Gastrocnemius medialis (tissue), 4 donors: ENCODE measurements around the gene BBS9. TPM values are rescaled to one million over a fixed set of nuclear protein-coding genes. Genes with fewer than 3 reads are reported as not detected.

ENCODE experiments used
- ATAC-seq, 2 donors: fragments of 150-250 bp; one replicate each; pipeline ENCODE4 v1.9.1; 2016
- DNase-seq, 2 donors: peaks; one replicate each; pipeline ENCODE4 v3.0.0-alpha.2; 2019
- H3K27ac ChIP-seq, 4 donors: fragments of 200-600 bp; sonication (generic); 1 replicate in 1 of 4; 2 replicates in 3 of 4; pipeline ENCODE4 v1.5.1; 2016 to 2018; ENCODE audit warnings: mild to moderate bottlenecking in 2 of 4, moderate library complexity in 1 of 4
- H3K27me3 ChIP-seq, 3 donors: fragments of 200-600 bp; sonication (generic) in 2 of 3; 1 replicate in 1 of 3; 2 replicates in 2 of 3; pipeline versions ENCODE4 v1.5.1 to v1.6.0; 2016 to 2019; ENCODE audit warnings: mild to moderate bottlenecking in 1 of 3, moderate library complexity in 1 of 3
- H3K36me3 ChIP-seq, 2 donors: fragments of 200-600 bp; sonication (generic) in 1 of 2; one replicate each; pipeline ENCODE4 v1.5.1; 2017 to 2018
- H3K4me1 ChIP-seq, 2 donors: fragments of 200-600 bp; sonication (generic) in 1 of 2; one replicate each; pipeline ENCODE4 v1.5.1; 2016 to 2017; ENCODE audit warnings: mild to moderate bottlenecking in 2 of 2
- H3K4me3 ChIP-seq, 4 donors: fragments of 200-600 bp; sonication (generic) in 3 of 4; 1 replicate in 1 of 4; 2 replicates in 3 of 4; pipeline ENCODE4 v1.5.1; 2016 to 2019; ENCODE audit warnings: mild to moderate bottlenecking in 2 of 4
- H3K9me3 ChIP-seq, 3 donors: fragments of 200-600 bp; sonication (generic) in 2 of 3; 1 replicate in 1 of 3; 2 replicates in 2 of 3; pipeline ENCODE4 v1.5.1; 2016 to 2019
- POLR2A ChIP-seq, 2 donors: fragments of 450-650 bp; IDR thresholded peaks; one replicate each; pipeline ENCODE4 v1.6.1; 2017; ENCODE audit warnings: antibody characterized with exemption in 2 of 2, mild to moderate bottlenecking in 2 of 2, moderate library complexity in 2 of 2
- in situ Hi-C, 4 donors: fragments of 200-750 bp; cut with MboI; loops; one replicate each; pipeline versions ENCODE4 v1.15.0 to v1.8.0; 2017; ENCODE audit warnings: low sequenced_read_pairs in 4 of 4
- intact Hi-C: fragments of 100-400 bp; cut with DNase I; formaldehyde crosslinking; loops from one replicate; pipeline ENCODE4 v1.15.1; 2023; ENCODE audit warnings: low total_unique reads
- total RNA-seq, 4 donors: library from RNA; depleted of rRNA; stranded (reverse); fragments of >200 nt; gene quantifications; one replicate each; pipeline versions ENCODE4 v1.1.0 to v1.2.3, GENCODE V29; 2016
- TF ChIP-seq, protein P1 (sequence below), 5 experiments: fragments of 450-650 bp in 3 of 5; fragments of 200-600 bp in 2 of 5; sonication (generic) in 2 of 5; IDR thresholded peaks in 4 of 5; conservative IDR thresholded peaks in 1 of 5; 1 replicate in 4 of 5; 2 replicates in 1 of 5; pipeline ENCODE4 v1.5.1; 2016 to 2019; ENCODE audit warnings: antibody characterized with exemption in 5 of 5, mild to moderate bottlenecking in 3 of 5, moderate library complexity in 3 of 5

The BBS9 gene
- total RNA-seq, 4 donors from 2014 or later: 3.5 to 6.5 (median 5.4) TPM

DNA sequence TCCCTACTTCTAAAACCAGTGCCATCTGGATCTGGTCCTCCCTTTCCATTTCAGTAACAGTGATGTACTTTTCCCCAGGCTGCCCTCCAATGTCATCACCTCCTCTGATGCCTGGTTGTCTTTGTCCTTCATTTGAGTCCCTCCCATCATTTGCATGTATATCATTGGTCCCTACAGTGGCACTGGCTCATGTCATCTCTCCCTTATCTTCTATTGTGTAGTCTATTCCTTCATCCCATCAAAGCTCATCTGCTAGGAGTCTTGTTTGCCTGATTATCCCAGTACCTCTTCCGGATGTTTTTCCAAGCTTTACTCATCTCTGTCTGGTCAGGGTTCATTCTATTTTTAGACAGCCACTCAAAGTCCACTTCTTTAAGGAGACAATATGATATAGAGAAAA is 483.1 kb downstream of the BBS9 start:
- H3K4me3 ChIP-seq: no peak overlapping the region
- no peaks in the 10 kb centered on the region for H3K9me3 ChIP-seq
- H3K27me3 ChIP-seq: no peaks in the 10 kb centered on the region
- TF ChIP-seq, protein P1, sequence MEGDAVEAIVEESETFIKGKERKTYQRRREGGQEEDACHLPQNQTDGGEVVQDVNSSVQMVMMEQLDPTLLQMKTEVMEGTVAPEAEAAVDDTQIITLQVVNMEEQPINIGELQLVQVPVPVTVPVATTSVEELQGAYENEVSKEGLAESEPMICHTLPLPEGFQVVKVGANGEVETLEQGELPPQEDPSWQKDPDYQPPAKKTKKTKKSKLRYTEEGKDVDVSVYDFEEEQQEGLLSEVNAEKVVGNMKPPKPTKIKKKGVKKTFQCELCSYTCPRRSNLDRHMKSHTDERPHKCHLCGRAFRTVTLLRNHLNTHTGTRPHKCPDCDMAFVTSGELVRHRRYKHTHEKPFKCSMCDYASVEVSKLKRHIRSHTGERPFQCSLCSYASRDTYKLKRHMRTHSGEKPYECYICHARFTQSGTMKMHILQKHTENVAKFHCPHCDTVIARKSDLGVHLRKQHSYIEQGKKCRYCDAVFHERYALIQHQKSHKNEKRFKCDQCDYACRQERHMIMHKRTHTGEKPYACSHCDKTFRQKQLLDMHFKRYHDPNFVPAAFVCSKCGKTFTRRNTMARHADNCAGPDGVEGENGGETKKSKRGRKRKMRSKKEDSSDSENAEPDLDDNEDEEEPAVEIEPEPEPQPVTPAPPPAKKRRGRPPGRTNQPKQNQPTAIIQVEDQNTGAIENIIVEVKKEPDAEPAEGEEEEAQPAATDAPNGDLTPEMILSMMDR (IDR thresholded peaks at IDR 0.05 in 4 of 5, conservative IDR thresholded peaks at IDR 0.05 in 1 of 5): no peak
- TF ChIP-seq POLR2A (IDR thresholded peaks at IDR 0.05): no peak
- H3K4me1 ChIP-seq: no peaks in the 10 kb centered on the region
- in situ Hi-C loops (no loop called here), intact Hi-C loops (no loop called here)
- DNase-seq: no peak
- H3K27ac ChIP-seq: no peak overlapping the region
- no peak for ATAC-seq
- H3K36me3 ChIP-seq: no peaks in the 10 kb centered on the region

DNA sequence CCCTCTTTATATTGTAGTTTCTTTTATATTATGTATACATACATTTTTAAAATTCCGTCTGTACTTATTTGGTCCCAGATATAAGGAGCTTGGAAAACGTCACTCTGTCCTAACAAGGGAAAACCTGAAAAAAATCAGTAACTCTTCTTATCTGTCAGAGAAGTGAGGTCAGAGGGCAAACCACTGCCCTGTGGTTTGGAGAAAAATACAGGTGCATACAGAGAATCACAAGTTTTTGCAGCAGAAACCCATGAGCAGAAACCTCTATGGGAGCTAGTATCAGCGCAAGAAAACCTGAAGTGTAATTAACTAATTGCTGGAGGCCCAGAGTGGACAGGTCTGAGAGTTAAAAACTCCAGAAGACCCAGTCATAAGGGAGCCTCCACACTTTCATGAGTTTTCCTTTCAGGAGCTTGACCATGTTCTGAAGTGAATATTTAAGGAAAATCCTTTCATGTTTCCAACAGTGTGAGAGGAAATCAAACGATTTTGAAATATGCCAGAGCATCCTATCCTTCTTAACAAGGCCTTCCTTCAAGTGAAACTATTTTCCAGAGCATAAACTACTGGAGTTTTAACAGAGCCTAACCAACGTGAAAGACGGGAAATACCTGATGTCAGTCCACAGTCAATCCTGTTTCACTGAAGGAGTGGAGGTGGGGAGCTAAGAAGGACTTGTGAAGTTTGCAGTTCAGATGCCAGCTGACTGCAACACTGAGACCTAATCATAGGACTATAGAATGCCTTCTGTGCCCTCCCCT is 485.2 kb downstream of the BBS9 start:
- Histone ChIP-seq H3K4me1 (no peaks in the 10 kb centered on the region), H3K36me3 (no peaks in the 10 kb centered on the region), H3K4me3 (no peak overlapping the region), H3K27me3 (no peaks in the 10 kb centered on the region), H3K9me3 (no peaks in the 10 kb centered on the region), H3K27ac (no peak overlapping the region)
- intact Hi-C loops: no loop called here
- ATAC-seq (no peak), DNase-seq (no peak)
- in situ Hi-C loops: no loop called here
- TF ChIP-seq, protein P1 (IDR thresholded peaks at IDR 0.05 in 4 of 5, conservative IDR thresholded peaks at IDR 0.05 in 1 of 5): no peak
- TF ChIP-seq POLR2A (IDR thresholded peaks at IDR 0.05): no peak

DNA sequence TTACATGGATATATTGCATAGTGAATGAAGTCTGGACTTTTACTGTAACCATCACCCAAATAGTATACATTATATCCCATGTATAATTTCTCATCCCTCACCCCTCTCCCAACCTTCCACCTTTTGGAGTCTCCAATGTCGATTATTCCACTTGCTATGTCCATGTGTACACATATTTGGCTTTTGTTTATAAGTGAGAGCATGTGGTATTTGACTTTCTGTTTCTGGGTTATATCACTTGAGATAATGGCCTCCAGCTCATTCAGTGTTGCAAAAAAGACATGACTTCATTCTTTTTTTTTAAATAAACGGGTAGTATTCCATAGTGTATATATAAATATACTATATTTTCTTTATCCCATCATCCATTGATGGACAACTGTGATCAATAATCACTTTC is 487.4 kb downstream of the BBS9 start:
- H3K36me3 ChIP-seq: no peaks in the 10 kb centered on the region
- H3K27me3 ChIP-seq: no peaks in the 10 kb centered on the region
- no peaks in the 10 kb centered on the region for H3K9me3 ChIP-seq
- H3K27ac ChIP-seq: no peak overlapping the region
- intact Hi-C loops (no loop called here), in situ Hi-C loops (no loop called here)
- no peak overlapping the region for H3K4me3 ChIP-seq
- H3K4me1 ChIP-seq: no peaks in the 10 kb centered on the region
- DNase-seq (no peak), ATAC-seq (no peak)
- TF ChIP-seq, protein P1 (IDR thresholded peaks at IDR 0.05 in 4 of 5, conservative IDR thresholded peaks at IDR 0.05 in 1 of 5): no peak
- TF ChIP-seq POLR2A (IDR thresholded peaks at IDR 0.05): no peak

DNA sequence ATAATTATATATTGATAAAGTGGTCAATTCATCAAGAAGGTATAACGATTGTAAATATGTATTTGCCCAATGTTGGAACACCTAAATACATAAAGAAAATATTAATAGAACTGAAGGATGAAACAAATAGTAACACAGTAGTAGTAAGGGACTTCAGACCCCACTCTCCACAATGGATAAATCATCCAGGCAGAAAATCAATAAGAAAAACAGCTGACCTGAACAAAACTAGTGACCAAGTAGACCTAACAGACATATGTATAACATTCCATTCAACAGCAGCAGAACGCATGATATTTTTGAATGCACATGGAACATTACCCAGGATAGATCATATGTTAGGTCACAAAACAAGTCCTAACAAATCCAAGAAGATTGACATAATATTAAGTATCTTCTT is 489.9 kb downstream of the BBS9 start:
- Histone ChIP-seq H3K4me3 (no peak overlapping the region), H3K9me3 (no peaks in the 10 kb centered on the region), H3K27me3 (no peaks in the 10 kb centered on the region), H3K4me1 (no peaks in the 10 kb centered on the region), H3K27ac (no peak overlapping the region), H3K36me3 (no peaks in the 10 kb centered on the region)
- DNase-seq (no peak), ATAC-seq (no peak)
- TF ChIP-seq, protein P1 (IDR thresholded peaks at IDR 0.05 in 4 of 5, conservative IDR thresholded peaks at IDR 0.05 in 1 of 5): no peak
- TF ChIP-seq POLR2A (IDR thresholded peaks at IDR 0.05): no peak
- intact Hi-C loops (no loop called here), in situ Hi-C loops (no loop called here)

DNA sequence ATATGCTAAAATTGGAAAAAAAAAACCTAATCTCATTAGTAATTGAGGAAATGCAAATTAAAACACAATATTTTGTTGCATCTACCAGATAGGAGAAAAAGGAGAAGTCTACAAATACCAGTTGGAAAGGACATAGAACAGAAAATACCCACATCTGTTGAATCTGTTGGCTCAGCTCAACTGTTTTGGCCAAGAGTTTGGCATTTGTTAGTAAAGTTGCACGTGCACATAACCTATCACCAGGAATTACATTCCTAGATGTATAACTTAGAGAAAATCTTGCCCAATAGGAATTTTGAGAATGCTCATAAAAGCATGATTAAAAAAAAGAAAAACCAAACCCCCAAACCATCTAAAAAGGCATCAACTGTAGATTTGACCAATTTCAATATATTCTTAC is 493.9 kb downstream of the BBS9 start:
- H3K27ac ChIP-seq: no peak overlapping the region
- no peak for TF ChIP-seq POLR2A (IDR thresholded peaks at IDR 0.05)
- TF ChIP-seq, protein P1 (IDR thresholded peaks at IDR 0.05 in 4 of 5, conservative IDR thresholded peaks at IDR 0.05 in 1 of 5): no peak
- H3K4me3 ChIP-seq: no peak overlapping the region
- H3K36me3 ChIP-seq: no peaks in the 10 kb centered on the region
- ATAC-seq: no peak
- in situ Hi-C loops (no loop called here), intact Hi-C loops (no loop called here)
- no peaks in the 10 kb centered on the region for H3K9me3 ChIP-seq
- H3K4me1 ChIP-seq: no peaks in the 10 kb centered on the region
- no peak for DNase-seq
- H3K27me3 ChIP-seq: no peaks in the 10 kb centered on the region
